Activated T-cell treated with anti-CD3 and anti-CD28 coated beads, Interleukin-2, amount 50 U/mL, for 72 hours (primary cell): ENCODE data around the gene CACNB3. TPM values are rescaled to one million over a fixed set of nuclear protein-coding genes. Genes with fewer than 3 reads are reported as not detected.

Source experiments
- ATAC-seq, 2 donors: fragments of 150-1000 bp; cut with Tn5 transposase; replicated peaks in 1 of 2; 2 replicates each; pipeline ENCODE4 v1.10.0; 2021; ENCODE audit warnings: moderate library complexity in 2 of 2, mild to moderate bottlenecking in 1 of 2
- DNase-seq, 2 donors: peaks; one replicate each; pipeline ENCODE4 v3.0.0; 2021 to 2022; ENCODE audit warnings: mixed read lengths in 1 of 2
- H3K27ac Mint-ChIP-seq: one replicate; pipeline ENCODE4 v1.8.0; 2022; ENCODE audit warnings: mild to moderate bottlenecking, moderate library complexity, mixed read lengths
- H3K27me3 Mint-ChIP-seq: one replicate; pipeline ENCODE4 v1.8.0; 2022; ENCODE audit warnings: low read depth, mixed read lengths
- H3K36me3 Mint-ChIP-seq, 2 donors: one replicate each; pipeline ENCODE4 v1.8.0; 2022; ENCODE audit warnings: mixed read lengths in 2 of 2, mild to moderate bottlenecking in 1 of 2; ENCODE audit not compliant: insufficient read depth in 2 of 2
- H3K4me1 Mint-ChIP-seq: one replicate; pipeline ENCODE4 v1.8.0; 2022; ENCODE audit warnings: low read depth, mixed read lengths
- H3K4me3 Mint-ChIP-seq, 2 donors: one replicate each; pipeline ENCODE4 v1.8.0; 2022; ENCODE audit warnings: mild to moderate bottlenecking in 2 of 2, mixed read lengths in 2 of 2, moderate library complexity in 2 of 2
- H3K9me3 Mint-ChIP-seq, 2 donors: one replicate each; pipeline ENCODE4 v1.8.0; 2022; ENCODE audit warnings: mixed read lengths in 2 of 2
- total RNA-seq, 2 donors: library from RNA; stranded (reverse); gene quantifications; one replicate each; pipeline ENCODE4 v1.2.3, GENCODE V29; 2022

The CACNB3 gene
- total RNA-seq, 2 donors from 2014 or later, result 15.1 to 16.5 TPM

DNA sequence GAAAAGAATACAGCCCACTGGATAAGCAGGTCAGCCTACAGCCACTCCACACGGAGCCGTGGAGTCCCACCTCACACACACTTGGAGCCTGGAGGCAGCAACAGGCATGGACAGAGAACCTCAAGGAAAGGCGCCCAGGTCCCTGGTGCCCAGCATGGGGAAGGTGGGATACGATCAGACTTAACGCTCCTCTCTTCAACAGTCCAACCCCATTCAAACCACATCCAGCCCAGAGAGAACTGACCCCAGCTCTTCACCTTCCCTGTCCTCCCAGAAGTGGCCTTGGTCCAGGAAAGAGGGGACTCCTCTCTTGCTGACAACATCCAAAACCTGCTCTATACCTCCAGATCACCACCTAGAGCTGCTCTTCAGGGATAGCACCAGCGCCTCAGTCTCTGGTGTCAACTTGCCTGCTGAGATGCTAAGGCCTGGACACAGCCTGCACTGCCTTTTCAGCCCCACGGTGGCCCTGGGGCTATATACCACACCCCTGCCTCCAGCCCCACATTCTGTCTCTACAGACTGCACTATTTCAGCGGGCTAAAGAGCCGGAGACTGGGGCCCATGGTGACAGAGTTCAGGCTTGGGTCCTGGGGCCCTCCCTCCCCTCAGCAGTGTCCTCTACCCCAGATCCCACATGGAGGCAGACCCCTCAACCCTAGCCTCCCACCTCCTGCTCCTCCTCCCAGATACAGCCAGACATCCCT is 36.4 kb upstream of the CACNB3 start:
- ATAC-seq, result no peak
- no peaks in the 10 kb centered on the region for H3K4me1 Mint-ChIP-seq
- peaks cover 19% of the 10 kb centered on the region for H3K27me3 Mint-ChIP-seq
- H3K9me3 Mint-ChIP-seq, result no peaks in the 10 kb centered on the region
- H3K36me3 Mint-ChIP-seq, result no peaks in the 10 kb centered on the region
- DNase-seq, result no peak
- H3K27ac Mint-ChIP-seq, result no peak overlapping the region
- no peak overlapping the region for H3K4me3 Mint-ChIP-seq

DNA sequence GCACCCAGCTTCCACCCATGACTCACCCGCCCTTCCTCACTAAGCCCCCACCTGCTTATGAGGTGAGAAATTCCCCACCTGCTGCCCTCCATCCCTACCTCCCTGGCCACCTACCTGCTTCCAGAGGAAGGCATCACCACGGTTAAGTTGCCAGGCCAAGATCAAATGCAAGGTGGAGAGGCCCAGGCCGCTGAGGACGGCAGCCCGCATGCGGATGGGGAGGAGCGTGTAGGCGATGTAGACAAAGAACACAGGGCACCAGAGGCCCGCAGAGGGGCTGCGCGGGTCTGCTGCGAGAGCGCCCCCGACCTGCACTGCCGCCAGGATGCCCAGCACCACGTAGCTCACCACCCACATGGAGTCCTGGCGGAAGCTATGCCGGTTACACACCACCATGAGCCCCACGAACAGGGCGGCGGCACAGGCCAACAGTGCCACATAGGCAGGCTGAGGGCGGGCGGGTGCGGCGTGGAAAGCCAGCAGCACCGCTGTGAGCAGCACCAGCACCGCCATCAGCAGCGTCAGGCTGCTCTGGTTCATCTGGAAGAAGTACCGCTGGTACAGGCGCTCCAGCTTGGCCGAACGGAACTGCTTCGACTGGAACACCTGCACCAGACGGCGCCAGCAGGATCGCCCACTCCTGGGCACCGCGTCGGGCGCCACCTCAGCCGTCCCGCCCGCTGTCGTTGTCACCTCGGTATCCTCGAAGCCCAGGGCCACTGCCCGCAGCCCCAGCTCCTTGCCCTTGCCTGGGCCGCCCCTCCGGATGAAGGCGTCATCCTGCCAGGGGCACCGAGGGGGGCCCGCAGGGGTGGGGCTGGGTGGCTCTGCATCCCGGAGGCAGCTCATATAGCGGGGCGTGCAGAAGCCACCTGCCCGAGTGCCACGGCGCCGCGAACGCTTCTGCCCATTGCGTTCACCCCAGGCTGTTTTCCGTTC is 35.6 kb upstream of the CACNB3 start:
- Mint-ChIP-seq H3K4me1 (no peaks in the 10 kb centered on the region), H3K27ac (no peak overlapping the region), H3K36me3 (no peaks in the 10 kb centered on the region), H3K4me3 (no peak overlapping the region), H3K9me3 (no peaks in the 10 kb centered on the region), H3K27me3 (peaks cover 27% of the 10 kb centered on the region)
- no peak for DNase-seq
- no peak for ATAC-seq

DNA sequence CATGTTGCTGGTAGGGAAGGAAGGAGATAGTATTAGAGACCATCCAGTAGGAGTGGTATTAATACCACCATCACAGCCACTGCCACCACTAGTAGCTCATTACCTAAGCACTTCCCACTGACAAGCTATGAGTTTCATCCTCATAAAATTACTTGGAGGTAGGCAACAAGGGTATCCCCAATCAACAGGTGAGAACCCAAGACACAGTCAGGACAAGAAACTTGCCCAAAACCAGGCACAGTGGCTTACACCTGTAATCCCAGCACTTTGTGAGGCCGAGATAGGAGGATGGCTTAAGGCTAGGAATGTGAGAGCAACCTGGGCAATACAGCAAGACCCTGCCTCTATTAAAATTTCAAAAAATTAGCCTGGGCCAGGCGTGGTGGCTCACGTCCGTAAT is 34.9 kb upstream of the CACNB3 start:
- no peak overlapping the region for H3K27ac Mint-ChIP-seq
- no peaks in the 10 kb centered on the region for H3K9me3 Mint-ChIP-seq
- peaks cover 1% of the 10 kb centered on the region for H3K4me1 Mint-ChIP-seq
- no peaks in the 10 kb centered on the region for H3K36me3 Mint-ChIP-seq
- H3K27me3 Mint-ChIP-seq, result peaks cover 34% of the 10 kb centered on the region
- no peak for ATAC-seq
- no peak overlapping the region for H3K4me3 Mint-ChIP-seq
- no peak for DNase-seq

DNA sequence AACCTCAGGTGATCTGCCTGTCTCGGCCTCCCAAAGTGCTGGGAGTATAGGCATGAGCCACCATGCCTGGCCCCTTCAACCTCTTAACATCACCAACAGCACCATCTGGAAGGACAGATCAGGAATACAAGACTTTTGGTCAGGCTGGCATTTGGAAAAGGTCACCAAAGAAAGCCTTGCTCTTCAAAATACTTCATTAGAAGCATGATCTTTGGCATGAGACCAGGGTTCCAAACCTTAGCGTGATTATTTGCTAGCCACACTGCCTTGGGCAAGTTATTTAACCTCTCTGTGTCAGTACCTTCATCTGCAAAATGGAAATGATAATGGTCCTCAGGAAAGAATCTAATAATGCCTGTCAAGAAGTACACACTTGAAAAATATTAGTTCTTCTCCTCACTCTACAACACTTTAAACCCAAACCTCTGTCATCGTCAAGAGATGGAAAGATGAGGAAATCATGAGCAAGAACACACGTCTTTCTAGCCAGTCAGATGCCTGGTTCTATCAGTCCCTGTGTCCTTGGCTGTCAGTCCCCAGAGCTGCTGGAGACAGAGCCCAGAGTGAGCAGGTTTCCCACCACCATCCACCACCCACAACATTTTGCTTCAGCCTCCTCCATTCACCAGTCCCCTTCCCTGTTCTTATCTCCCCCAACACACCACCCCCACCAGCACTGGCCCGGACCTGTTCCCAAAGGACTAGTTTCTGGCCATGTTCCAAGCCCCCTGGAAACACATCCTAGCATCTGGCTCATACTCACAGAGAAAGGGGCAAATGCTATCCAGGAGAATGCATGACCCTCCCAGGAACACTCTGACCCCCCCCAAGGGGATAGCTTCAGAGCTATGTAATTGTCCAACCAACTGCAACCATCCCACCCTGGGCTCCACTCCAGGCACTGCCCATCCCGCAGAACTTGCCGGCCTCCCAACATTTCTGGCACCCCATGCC is 31.4 kb upstream of the CACNB3 start:
- H3K4me1 Mint-ChIP-seq, result peaks cover 5% of the 10 kb centered on the region
- no peaks in the 10 kb centered on the region for H3K9me3 Mint-ChIP-seq
- H3K27me3 Mint-ChIP-seq, result peaks cover 55% of the 10 kb centered on the region
- no peak for DNase-seq
- no peak for ATAC-seq
- H3K36me3 Mint-ChIP-seq, result no peaks in the 10 kb centered on the region
- no peak overlapping the region for H3K27ac Mint-ChIP-seq
- H3K4me3 Mint-ChIP-seq, result no peak overlapping the region

DNA sequence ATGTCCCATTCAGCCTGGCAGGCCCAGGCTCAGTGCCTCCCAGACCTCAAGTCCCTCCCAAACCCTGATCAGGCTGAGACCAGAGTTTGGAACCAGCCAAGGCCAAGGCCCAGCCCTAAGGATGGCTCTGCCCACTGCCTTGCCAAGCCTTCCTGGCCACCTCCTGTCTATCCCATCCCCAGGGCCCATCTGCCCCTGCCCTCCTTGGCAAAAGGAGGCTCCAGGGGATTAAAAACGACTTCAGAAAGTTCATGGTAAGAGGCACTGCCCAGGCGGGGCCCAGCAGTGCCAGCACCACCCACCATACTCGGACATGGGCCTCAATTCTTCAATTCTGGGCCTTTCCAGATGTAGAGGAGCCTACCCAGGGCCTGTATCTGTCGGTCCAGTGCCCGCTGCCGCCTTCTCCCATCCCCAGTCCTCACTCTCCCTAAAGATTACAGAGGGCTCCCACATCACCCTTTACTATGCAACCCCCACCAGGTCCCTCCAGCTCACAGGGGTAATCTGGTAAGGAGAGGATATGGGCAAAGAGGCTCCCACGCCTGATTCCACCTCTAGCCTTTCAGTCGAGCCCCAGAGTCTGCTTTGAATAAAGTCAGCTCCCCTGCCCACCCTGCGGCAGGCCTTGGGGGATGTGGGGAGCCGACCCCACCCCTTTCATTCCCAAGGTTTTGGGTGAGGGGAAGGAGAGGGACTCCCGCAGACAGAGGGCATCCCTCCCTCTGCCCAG is 30.3 kb upstream of the CACNB3 start:
- peaks cover 55% of the 10 kb centered on the region for H3K27me3 Mint-ChIP-seq
- peaks cover 5% of the 10 kb centered on the region for H3K4me1 Mint-ChIP-seq
- no peak overlapping the region for H3K27ac Mint-ChIP-seq
- ATAC-seq, result no peak
- no peaks in the 10 kb centered on the region for H3K36me3 Mint-ChIP-seq
- no peaks in the 10 kb centered on the region for H3K9me3 Mint-ChIP-seq
- DNase-seq, result no peak
- H3K4me3 Mint-ChIP-seq, result peak overlapping the region; percentile 78 to 81

DNA sequence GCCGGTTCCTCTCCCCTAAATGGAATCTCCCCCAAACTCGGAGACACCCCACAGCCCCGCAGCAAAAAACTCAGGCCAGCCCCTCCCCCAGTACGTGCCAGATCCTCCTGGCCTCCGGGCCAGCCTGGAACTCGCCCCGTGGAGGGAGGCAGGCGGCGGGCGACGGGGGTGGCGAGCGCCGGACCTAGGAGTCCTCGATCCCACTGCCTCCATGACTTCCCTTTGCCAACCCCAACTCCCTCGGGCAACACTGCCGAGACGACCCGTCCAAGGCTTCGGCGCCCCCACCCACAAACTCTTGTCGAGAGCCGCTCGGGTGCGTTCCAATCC is 29.8 kb upstream of the CACNB3 start:
- Mint-ChIP-seq H3K4me3 (peak overlapping the region; percentile 78 to 81), H3K27ac (no peak overlapping the region), H3K36me3 (no peaks in the 10 kb centered on the region), H3K9me3 (no peaks in the 10 kb centered on the region), H3K4me1 (peaks cover 5% of the 10 kb centered on the region), H3K27me3 (peaks cover 55% of the 10 kb centered on the region)
- ATAC-seq, result no peak
- no peak for DNase-seq

DNA sequence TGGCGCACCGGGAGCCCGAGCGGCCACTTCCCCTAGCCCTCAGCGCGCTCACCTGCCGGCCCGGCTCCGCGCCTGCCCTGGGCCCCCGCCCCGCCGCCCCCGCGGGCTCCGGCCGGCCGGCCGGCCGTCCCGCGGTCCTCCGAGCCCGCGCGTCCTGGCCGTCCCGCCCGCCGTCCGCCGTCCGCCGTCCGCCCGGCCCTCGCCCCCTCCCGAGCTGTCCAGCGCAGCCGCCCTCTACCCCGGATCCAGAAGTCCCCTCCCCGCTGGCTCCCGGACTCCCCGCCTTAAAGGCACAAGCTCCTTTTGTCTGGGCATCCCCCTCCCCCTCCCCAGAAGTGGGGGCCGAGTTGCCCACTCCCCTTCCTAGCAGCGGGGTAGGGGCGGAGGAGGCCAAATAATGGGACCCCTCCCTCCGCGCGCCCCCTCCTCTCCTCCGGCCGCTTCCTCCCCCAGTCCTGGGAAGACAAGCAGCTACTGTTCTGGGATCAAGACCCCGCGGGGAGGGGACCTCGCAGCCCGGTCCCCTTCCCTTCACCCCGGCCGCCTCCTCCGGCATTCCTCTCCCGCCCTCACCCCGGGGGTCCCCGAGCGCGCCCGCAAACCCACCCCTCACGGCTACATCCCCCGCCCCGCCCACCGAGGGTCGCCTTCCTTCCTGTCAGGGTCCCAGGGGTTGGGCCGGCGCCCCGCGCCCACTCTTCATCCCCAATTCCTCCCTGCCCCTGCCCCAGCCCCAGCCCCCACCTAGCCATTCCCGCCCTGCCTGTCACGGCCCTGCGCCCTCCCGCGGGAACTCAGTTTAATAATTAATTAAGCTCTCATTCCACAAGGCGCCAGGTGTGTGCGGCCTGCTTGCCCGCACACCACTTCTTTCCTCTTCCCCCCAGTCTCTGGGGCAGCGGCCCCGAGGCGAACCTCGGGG is 29.2 kb upstream of the CACNB3 start, which contains the start of gene ADCY6:
Gene ADCY6 (minus strand): TSS at position 236 of the 922 bp plus-strand sequence. CDS start 5,655 bp downstream, outside the sequence.
- ATAC-seq, result peak; percentile 45 to 68
- peak within 1 kb of the TSS; percentile 78 to 82 for H3K4me3 Mint-ChIP-seq
- peaks cover 5% of the 10 kb centered on the region for H3K4me1 Mint-ChIP-seq
- peak; percentile 19 for DNase-seq
- H3K36me3 Mint-ChIP-seq, result no peaks in the 10 kb centered on the region
- no peaks in the 10 kb centered on the region for H3K9me3 Mint-ChIP-seq
- no peak within 1 kb of the TSS for H3K27ac Mint-ChIP-seq
- peaks cover 55% of the 10 kb centered on the region for H3K27me3 Mint-ChIP-seq

DNA sequence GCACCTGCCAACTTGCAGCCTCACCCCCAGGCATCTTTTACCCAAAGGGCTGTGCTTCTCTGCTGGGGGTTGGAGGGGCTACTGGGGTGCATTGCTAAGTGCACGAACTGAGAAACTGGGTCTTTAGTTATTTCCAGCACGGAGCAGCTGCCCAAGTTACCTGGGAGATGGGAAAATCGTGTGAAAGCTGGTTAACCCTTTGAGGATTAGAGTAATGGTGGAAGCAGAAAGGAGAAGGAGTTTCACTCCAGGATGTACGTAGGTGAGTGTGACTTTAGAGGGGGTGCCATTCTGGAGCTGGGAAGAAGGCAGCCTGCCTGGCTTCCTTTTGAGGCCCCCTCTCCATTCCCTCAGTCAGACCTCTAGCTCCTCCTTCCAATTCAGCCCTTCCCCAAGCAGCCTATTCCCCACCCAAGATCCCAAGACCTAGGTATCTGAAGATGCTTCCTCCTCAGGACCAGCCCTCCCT is 28.4 kb upstream of the CACNB3 start:
- DNase-seq, result no peak
- Mint-ChIP-seq H3K36me3 (no peaks in the 10 kb centered on the region), H3K27ac (no peak overlapping the region), H3K4me3 (peak overlapping the region; percentile 64 to 82), H3K4me1 (peaks cover 5% of the 10 kb centered on the region), H3K9me3 (no peaks in the 10 kb centered on the region), H3K27me3 (peaks cover 59% of the 10 kb centered on the region)
- no peak for ATAC-seq

DNA sequence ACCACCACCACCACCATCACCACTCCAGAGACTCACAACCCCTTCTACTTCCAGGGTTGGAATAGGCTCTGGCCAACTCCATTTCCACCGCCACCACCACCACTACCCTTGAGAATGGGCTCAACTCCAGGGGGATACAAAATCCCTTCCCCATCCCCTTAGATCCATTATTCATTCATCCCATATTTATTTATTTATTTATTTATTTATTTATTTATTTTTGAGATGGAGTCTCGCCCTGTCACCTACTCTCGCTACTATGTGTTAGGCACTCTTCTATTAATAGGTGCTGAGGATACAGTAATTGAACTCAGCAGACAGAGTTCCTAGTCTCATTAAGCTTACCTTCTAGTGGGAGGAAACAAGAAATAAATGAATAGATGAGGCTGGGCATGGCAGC is 24.6 kb upstream of the CACNB3 start:
- no peak overlapping the region for H3K4me3 Mint-ChIP-seq
- no peak overlapping the region for H3K27ac Mint-ChIP-seq
- peaks cover 27% of the 10 kb centered on the region for H3K27me3 Mint-ChIP-seq
- H3K9me3 Mint-ChIP-seq, result no peaks in the 10 kb centered on the region
- no peaks in the 10 kb centered on the region for H3K36me3 Mint-ChIP-seq
- peaks cover 10% of the 10 kb centered on the region for H3K4me1 Mint-ChIP-seq
- ATAC-seq (no peak), DNase-seq (no peak)

DNA sequence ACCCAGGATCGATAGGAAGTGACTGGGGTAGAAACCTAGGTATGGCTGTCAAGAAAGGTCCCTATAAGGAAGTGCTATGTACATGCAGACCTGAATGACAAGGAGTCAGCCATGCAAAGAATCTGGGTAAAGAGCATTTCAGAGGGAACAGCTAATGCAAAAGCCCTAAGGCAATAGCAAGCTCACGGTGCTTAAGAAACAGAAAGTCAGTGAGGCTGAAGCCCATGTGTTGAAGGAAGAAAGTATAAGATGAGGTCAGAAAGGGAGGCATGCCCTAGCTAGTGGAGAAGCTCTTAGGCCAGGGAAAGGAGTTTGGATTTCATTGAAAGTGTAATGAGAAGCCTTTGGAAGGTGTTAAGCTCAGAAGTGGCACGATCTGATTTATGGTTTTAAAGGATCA is 23.4 kb upstream of the CACNB3 start:
- no peaks in the 10 kb centered on the region for H3K9me3 Mint-ChIP-seq

DNA sequence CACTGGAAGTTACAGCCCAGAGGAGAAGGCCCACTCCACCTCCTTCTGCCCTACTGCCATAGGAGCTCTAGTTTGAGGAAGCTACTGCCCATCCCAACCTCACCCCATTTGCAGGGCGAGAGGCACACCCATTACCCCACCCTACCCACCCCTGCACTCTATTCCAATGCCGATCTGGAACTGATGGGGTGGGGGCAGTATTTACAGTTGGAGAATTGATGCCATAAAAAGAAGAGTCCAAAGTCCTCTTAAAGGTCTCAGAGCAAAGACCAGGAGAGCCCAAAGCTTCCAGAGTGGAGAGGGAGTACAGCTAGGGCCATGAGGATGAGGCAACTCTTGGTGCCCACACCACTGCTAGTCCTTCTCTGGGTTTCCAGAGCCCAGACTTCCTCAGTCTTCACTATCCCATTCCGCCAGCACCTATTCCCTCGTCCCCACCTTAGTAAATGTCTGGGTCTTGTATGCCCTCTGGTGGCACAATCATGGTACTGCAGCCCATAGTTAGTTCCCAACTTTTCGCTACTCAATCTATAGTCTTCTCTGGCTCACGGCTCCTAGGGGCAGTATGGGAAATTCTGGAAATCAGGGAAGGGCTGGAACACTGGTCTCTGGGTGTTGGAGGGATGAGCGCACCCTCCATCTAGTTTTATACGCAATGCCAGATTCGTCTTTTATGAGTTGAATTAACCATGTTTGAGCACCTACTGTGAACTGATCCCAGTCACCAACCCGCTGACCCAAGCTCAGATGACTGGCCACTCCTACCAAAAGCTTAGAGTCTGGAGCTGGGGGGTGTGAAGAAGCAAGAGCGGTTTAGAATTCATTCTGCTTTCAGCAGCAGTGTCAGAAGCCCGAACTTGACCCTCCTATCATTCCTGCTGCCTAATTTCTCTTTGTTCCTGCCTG is 22.5 kb upstream of the CACNB3 start:
- ATAC-seq (peak; percentile 53 to 59), DNase-seq (peak; percentile 55 to 63)
- H3K4me1 Mint-ChIP-seq, result peaks cover 9% of the 10 kb centered on the region
- no peak overlapping the region for H3K27ac Mint-ChIP-seq
- H3K36me3 Mint-ChIP-seq, result no peaks in the 10 kb centered on the region
- H3K27me3 Mint-ChIP-seq, result peaks cover 11% of the 10 kb centered on the region
- H3K9me3 Mint-ChIP-seq, result no peaks in the 10 kb centered on the region
- no peak overlapping the region for H3K4me3 Mint-ChIP-seq

More for the DNA sequence above, 23.4 kb upstream of the CACNB3 start:
- Mint-ChIP-seq H3K4me1 (peaks cover 9% of the 10 kb centered on the region), H3K36me3 (no peaks in the 10 kb centered on the region), H3K27me3 (peaks cover 20% of the 10 kb centered on the region), H3K4me3 (no peak overlapping the region), H3K27ac (no peak overlapping the region)
- no peak for DNase-seq
- no peak for ATAC-seq
